HEK293 (cell line): ENCODE measurements around the gene STRADA.

Experiments
- CTCF ChIA-PET: fragments of 350-600 bp; formaldehyde crosslinking; extraction: SDS; loops from one replicate; lab custom pipeline; 2021; ENCODE audit warnings: antibody characterized with exemption; lab: Yijun Ruan, JAX
- POLR2A ChIA-PET: fragments of 300-600 bp; formaldehyde crosslinking; extraction: SDS; loops from one replicate; lab custom pipeline; 2020; ENCODE audit warnings: antibody characterized with exemption, inconsistent platforms; lab: Yijun Ruan, JAX
- H3K27ac ChIP-seq: fragments of 200-500 bp; sonication (Bioruptor generic); 2 replicates; pipeline ENCODE4 v1.5.1; 2014; ENCODE audit warnings: low read depth, low read length, control low read depth, inconsistent platforms; ENCODE audit errors: extremely low read depth
- H3K36me3 ChIP-seq, 2 experiments: fragments of 200-500 bp in 1 of 2; sonication (Bioruptor generic) in 1 of 2; 1 replicate in 1 of 2; 2 replicates in 1 of 2; pipeline ENCODE4 v1.5.1; 2014 to 2017; ENCODE audit warnings: inconsistent platforms in 2 of 2, low read length in 2 of 2; ENCODE audit not compliant: control insufficient read depth in 2 of 2, insufficient read depth in 1 of 2
- H3K4me1 ChIP-seq: fragments of 200-500 bp; sonication (Bioruptor generic); 2 replicates; pipeline ENCODE4 v1.5.1; 2014; ENCODE audit warnings: mild to moderate bottlenecking, low read length, inconsistent platforms; ENCODE audit not compliant: control insufficient read depth, insufficient read depth
- H3K4me3 ChIP-seq: 2 replicates; pipeline ENCODE4 v1.5.1; 2011; ENCODE audit warnings: low read depth, mild to moderate bottlenecking, control low read depth, low read length, moderate library complexity
- H3K9me3 ChIP-seq: fragments of 200-500 bp; sonication (Bioruptor generic); 2 replicates; pipeline ENCODE4 v1.5.1; 2014; ENCODE audit warnings: low read depth, low read length, inconsistent platforms; ENCODE audit not compliant: control insufficient read depth, insufficient read depth
- EGR2 ChIP-seq: fragments of 450-650 bp; formaldehyde crosslinking; IDR thresholded peaks from 2 replicates; pipeline ENCODE4 v1.5.1; 2016; ENCODE audit warnings: low read depth, missing biosample characterization, missing genetic modification characterization
- SCRT1 ChIP-seq: fragments of 450-650 bp; formaldehyde crosslinking; IDR thresholded peaks from 2 replicates; pipeline ENCODE4 v1.5.1; 2016; ENCODE audit warnings: missing biosample characterization, missing genetic modification characterization, borderline replicate concordance
- TCF7L2 ChIP-seq: IDR thresholded peaks from 2 replicates; pipeline ENCODE4 v1.6.1; 2011; ENCODE audit warnings: low read depth, mild to moderate bottlenecking, inconsistent platforms, low read length, moderate library complexity, borderline replicate concordance
- ZFHX2 ChIP-seq: fragments of 450-650 bp; formaldehyde crosslinking; conservative IDR thresholded peaks from 2 replicates; pipeline ENCODE4 v1.5.1; 2016; ENCODE audit warnings: missing biosample characterization, missing genetic modification characterization
- ZNF184 ChIP-seq: fragments of 450-650 bp; IDR thresholded peaks from 2 replicates; pipeline ENCODE4 v1.5.1; 2018; ENCODE audit warnings: missing biosample characterization, mild to moderate bottlenecking, missing genetic modification characterization
- ZNF211 ChIP-seq: fragments of 450-650 bp; formaldehyde crosslinking; IDR thresholded peaks from 2 replicates; pipeline ENCODE4 v1.5.1; 2016; ENCODE audit warnings: low read depth, missing biosample characterization, missing genetic modification characterization
- ZNF23 ChIP-seq: fragments of 450-650 bp; formaldehyde crosslinking; IDR thresholded peaks from 2 replicates; pipeline ENCODE4 v1.5.1; 2016; ENCODE audit warnings: missing biosample characterization, missing genetic modification characterization, borderline replicate concordance
- ZNF266 ChIP-seq: fragments of 450-650 bp; formaldehyde crosslinking; IDR thresholded peaks from 2 replicates; pipeline ENCODE4 v1.5.1; 2016; ENCODE audit warnings: missing biosample characterization, missing genetic modification characterization, low read depth
- ZNF37A ChIP-seq: fragments of 450-650 bp; IDR thresholded peaks from 2 replicates; pipeline ENCODE4 v1.5.1; 2018; ENCODE audit warnings: missing biosample characterization, missing genetic modification characterization
- ZNF555 ChIP-seq: fragments of 450-650 bp; formaldehyde crosslinking; conservative IDR thresholded peaks from 2 replicates; pipeline ENCODE4 v1.5.1; 2017; ENCODE audit warnings: missing biosample characterization, mild to moderate bottlenecking, missing genetic modification characterization, inconsistent platforms
- ZNF596 ChIP-seq: fragments of 450-650 bp; IDR thresholded peaks from 2 replicates; pipeline ENCODE4 v1.5.0; 2018; ENCODE audit warnings: missing biosample characterization, mild to moderate bottlenecking, missing genetic modification characterization, moderate library complexity
- ZNF658 ChIP-seq: fragments of 450-650 bp; formaldehyde crosslinking; IDR thresholded peaks from 2 replicates; pipeline ENCODE4; 2016; ENCODE audit warnings: missing biosample characterization, missing genetic modification characterization
- ZNF670 ChIP-seq: fragments of 450-650 bp; formaldehyde crosslinking; IDR thresholded peaks from 2 replicates; pipeline ENCODE4 v1.5.1; 2016; ENCODE audit warnings: missing biosample characterization, missing genetic modification characterization, low read depth
- TF ChIP-seq, protein P1 (sequence below): fragments of 450-650 bp; formaldehyde crosslinking; IDR thresholded peaks from 2 replicates; pipeline ENCODE4 v1.5.1; 2016; ENCODE audit warnings: missing biosample characterization, missing genetic modification characterization, borderline replicate concordance
- TF ChIP-seq, protein P2 (sequence below): fragments of 450-650 bp; formaldehyde crosslinking; IDR thresholded peaks from 2 replicates; pipeline ENCODE4 v1.5.1; 2016; ENCODE audit warnings: missing biosample characterization, missing genetic modification characterization
- TF ChIP-seq, protein P3 (sequence below): fragments of 450-650 bp; formaldehyde crosslinking; IDR thresholded peaks from 2 replicates; pipeline ENCODE4 v1.5.1; 2016; ENCODE audit warnings: missing biosample characterization, missing genetic modification characterization, low read depth
- TF ChIP-seq, protein P4 (sequence below): fragments of 450-650 bp; formaldehyde crosslinking; IDR thresholded peaks from 2 replicates; pipeline ENCODE4 v1.5.1; 2016; ENCODE audit warnings: missing biosample characterization, missing genetic modification characterization
- TF ChIP-seq, protein P5 (sequence below): fragments of 450-650 bp; formaldehyde crosslinking; IDR thresholded peaks from 2 replicates; pipeline ENCODE4 v1.5.1; 2017; ENCODE audit warnings: missing biosample characterization, missing genetic modification characterization
- TF ChIP-seq, protein P6 (sequence below): fragments of 450-650 bp; IDR thresholded peaks from 2 replicates; pipeline ENCODE4 v1.5.1; 2018; ENCODE audit warnings: missing biosample characterization, missing genetic modification characterization

Gene STRADA

DNA sequence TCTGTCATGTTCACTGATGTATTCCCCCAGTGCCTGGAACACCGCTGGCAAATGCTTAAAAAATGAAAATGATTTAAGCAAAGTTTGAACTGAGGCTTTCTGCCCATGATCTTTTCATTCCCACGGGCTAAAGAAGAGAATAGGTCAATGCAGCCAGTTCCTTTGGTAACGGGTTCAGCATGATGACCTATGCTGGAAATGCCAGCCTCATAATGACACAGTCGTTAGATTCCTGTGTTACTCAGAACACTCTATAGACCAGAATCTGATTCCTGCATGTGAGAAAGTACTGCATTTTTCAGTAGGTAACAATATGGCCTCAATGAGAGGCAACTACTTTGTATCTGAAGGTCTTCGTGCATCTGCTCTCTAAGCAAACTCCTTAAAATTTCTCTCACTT, 22.6 kb downstream of the STRADA start (continued):
- TF ChIP-seq, protein P1, sequence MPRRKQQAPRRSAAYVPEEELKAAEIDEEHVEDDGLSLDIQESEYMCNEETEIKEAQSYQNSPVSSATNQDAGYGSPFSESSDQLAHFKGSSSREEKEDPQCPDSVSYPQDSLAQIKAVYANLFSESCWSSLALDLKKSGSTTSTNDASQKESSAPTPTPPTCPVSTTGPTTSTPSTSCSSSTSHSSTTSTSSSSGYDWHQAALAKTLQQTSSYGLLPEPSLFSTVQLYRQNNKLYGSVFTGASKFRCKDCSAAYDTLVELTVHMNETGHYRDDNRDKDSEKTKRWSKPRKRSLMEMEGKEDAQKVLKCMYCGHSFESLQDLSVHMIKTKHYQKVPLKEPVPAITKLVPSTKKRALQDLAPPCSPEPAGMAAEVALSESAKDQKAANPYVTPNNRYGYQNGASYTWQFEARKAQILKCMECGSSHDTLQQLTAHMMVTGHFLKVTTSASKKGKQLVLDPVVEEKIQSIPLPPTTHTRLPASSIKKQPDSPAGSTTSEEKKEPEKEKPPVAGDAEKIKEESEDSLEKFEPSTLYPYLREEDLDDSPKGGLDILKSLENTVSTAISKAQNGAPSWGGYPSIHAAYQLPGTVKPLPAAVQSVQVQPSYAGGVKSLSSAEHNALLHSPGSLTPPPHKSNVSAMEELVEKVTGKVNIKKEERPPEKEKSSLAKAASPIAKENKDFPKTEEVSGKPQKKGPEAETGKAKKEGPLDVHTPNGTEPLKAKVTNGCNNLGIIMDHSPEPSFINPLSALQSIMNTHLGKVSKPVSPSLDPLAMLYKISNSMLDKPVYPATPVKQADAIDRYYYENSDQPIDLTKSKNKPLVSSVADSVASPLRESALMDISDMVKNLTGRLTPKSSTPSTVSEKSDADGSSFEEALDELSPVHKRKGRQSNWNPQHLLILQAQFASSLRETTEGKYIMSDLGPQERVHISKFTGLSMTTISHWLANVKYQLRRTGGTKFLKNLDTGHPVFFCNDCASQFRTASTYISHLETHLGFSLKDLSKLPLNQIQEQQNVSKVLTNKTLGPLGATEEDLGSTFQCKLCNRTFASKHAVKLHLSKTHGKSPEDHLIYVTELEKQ (tag by site-specific recombination), result no peak

DNA sequence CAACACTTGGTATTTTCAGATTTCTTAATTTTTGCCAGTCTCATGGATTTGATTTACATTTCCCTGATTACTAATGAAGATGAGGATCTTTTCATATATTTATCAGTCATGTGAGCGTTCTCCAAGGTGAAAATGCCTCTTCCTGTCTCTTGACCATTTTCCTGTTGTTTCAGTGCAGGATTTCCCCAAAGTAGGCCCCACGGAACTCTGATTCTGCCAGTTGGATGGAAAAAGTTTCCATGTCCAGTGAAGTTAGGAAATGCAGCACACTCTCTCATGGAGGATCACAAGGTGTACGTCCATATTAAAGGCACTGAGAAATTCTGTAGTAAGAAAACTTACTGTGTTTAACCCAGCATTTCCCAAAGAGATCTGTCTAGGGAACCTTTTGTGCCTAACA, 25.2 kb downstream of the STRADA start:
- Histone ChIP-seq H3K9me3 (no peaks in the 10 kb centered on the region), H3K4me1 (0 out of 2 replicates have a peak, but pooled peaks cover 2% of the 10 kb centered on the region), H3K27ac (no peak overlapping the region), H3K4me3 (no peak overlapping the region), H3K36me3 (peaks cover 21 to 44% of the 10 kb centered on the region in 2 experiments)
- no peak for TF ChIP-seq ZNF670 (tag by site-specific recombination)
- no peak for TF ChIP-seq ZNF37A (tag by site-specific recombination)
- no peak for TF ChIP-seq ZNF596 (tag by site-specific recombination)
- TF ChIP-seq, protein P2, sequence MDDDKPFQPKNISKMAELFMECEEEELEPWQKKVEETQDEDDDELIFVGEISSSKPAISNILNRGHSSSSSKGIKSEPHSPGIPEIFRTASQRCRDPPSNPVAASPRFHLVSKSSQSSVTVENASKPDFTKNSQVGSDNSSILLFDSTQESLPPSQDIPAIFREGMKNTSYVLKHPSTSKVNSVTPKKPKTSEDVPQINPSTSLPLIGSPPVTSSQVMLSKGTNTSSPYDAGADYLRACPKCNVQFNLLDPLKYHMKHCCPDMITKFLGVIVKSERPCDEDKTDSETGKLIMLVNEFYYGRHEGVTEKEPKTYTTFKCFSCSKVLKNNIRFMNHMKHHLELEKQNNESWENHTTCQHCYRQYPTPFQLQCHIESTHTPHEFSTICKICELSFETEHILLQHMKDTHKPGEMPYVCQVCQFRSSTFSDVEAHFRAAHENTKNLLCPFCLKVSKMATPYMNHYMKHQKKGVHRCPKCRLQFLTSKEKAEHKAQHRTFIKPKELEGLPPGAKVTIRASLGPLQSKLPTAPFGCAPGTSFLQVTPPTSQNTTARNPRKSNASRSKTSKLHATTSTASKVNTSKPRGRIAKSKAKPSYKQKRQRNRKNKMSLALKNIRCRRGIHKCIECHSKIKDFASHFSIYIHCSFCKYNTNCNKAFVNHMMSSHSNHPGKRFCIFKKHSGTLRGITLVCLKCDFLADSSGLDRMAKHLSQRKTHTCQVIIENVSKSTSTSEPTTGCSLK (tag by site-specific recombination), result no peak
- TF ChIP-seq, protein P3, sequence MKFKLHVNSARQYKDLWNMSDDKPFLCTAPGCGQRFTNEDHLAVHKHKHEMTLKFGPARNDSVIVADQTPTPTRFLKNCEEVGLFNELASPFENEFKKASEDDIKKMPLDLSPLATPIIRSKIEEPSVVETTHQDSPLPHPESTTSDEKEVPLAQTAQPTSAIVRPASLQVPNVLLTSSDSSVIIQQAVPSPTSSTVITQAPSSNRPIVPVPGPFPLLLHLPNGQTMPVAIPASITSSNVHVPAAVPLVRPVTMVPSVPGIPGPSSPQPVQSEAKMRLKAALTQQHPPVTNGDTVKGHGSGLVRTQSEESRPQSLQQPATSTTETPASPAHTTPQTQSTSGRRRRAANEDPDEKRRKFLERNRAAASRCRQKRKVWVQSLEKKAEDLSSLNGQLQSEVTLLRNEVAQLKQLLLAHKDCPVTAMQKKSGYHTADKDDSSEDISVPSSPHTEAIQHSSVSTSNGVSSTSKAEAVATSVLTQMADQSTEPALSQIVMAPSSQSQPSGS (tag by site-specific recombination), result no peak
- TF ChIP-seq, protein P4, sequence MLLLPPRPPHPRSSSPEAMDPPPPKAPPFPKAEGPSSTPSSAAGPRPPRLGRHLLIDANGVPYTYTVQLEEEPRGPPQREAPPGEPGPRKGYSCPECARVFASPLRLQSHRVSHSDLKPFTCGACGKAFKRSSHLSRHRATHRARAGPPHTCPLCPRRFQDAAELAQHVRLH, result no peak
- TF ChIP-seq EGR2, result no peak
- no peak for TF ChIP-seq ZNF211 (tag by site-specific recombination)
- TF ChIP-seq ZNF23 (tag by site-specific recombination), result no peak
- no peak for TF ChIP-seq ZNF184
- no peak for TF ChIP-seq TCF7L2
- no peak for TF ChIP-seq ZNF555 (tag by site-specific recombination)
- no peak for TF ChIP-seq SCRT1 (tag by site-specific recombination)
- TF ChIP-seq, protein P5, sequence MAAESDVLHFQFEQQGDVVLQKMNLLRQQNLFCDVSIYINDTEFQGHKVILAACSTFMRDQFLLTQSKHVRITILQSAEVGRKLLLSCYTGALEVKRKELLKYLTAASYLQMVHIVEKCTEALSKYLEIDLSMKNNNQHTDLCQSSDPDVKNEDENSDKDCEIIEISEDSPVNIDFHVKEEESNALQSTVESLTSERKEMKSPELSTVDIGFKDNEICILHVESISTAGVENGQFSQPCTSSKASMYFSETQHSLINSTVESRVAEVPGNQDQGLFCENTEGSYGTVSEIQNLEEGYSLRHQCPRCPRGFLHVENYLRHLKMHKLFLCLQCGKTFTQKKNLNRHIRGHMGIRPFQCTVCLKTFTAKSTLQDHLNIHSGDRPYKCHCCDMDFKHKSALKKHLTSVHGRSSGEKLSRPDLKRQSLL (tag by site-specific recombination), result no peak
- TF ChIP-seq ZFHX2 (tag by site-specific recombination), result no peak
- TF ChIP-seq ZNF266 (tag by site-specific recombination), result no peak
- TF ChIP-seq, protein P6, sequence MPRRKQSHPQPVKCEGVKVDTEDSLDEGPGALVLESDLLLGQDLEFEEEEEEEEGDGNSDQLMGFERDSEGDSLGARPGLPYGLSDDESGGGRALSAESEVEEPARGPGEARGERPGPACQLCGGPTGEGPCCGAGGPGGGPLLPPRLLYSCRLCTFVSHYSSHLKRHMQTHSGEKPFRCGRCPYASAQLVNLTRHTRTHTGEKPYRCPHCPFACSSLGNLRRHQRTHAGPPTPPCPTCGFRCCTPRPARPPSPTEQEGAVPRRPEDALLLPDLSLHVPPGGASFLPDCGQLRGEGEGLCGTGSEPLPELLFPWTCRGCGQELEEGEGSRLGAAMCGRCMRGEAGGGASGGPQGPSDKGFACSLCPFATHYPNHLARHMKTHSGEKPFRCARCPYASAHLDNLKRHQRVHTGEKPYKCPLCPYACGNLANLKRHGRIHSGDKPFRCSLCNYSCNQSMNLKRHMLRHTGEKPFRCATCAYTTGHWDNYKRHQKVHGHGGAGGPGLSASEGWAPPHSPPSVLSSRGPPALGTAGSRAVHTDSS (tag by site-specific recombination), result no peak
- TF ChIP-seq ZNF658 (tag by site-specific recombination), result no peak
- POLR2A ChIA-PET, result interaction anchor here (1.1 kb wide), 1 partner anchor 94 kb away, joined by 4 read pairs; the partner anchor contains the start of gene MAP3K3
- CTCF ChIA-PET, result interaction anchor here (0.6 to 1.0 kb wide), 2 partner anchors 20 to 291 kb away, joined by 3 to 4 read pairs; no protein-coding TSS in a partner anchor
